Measurements from ENCODE around the gene YAF2. TPM values are rescaled to one million over a fixed set of nuclear protein-coding genes. Genes with fewer than 3 reads are reported as not detected.
A peak's percentile ranks its signal among the peaks of the same experiment; 100 is the strongest.

The YAF2 gene
- total and polyA plus RNA-seq, 2 of the 13 experiments (the other 11 are each of a cell fraction or from before 2014, with no cell fraction given): 8.4 to 11.7 TPM

DNA sequence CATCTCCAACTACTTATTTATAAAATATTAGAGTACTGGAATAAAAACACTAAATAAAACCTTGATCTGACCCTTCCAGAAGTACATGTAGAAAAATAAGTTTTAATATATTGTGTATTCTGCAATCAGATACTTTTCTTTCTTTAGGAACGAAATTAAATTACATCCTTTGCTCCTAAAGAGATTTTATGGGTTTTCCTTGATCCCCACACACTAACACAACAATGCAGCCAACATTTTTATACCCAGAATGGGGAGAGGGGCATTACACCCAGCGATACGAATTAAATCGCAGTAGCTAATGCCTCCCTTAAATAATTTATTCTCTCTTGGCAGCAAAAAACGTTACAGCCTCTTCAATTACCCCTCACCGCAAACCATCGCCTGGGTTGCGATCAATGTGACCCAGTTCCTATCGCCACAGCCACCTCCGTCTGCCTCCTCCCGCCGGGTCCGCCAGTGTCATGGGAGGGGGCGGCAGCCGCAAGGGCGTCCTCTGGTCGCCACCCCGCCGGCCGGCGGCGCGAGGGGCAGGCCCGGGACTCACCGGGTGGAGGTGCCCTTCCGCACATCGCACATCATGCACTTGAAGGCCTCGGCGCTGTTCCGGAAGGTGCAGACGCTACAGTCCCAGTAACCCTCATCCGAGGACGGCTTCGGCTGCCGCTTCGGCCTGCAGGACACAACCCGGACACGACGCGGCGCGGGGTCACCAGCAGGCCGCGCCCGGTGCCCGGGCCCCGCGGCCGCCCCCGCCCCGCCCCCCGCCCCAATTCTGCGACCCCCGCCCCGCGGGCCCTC is 796 bp downstream of the YAF2 start:
- Histone ChIP-seq H3K79me2 (ENCODE audit: insufficient read depth, low read length) (peaks cover 22% of the 10 kb centered on the region), H2AFZ (ENCODE audit: low read length) (no peak overlapping the region), H3K27ac (ENCODE audit: extremely low read length, insufficient read depth, low read length) (peak overlapping the region; percentile 68), H3K4me1 (ENCODE audit: insufficient read depth, low read length) (peaks cover 41% of the 10 kb centered on the region), H3K36me3 (replicated peaks in 1 of 2; ENCODE audit: control insufficient read depth in 1 of 2, insufficient read depth in 2 of 2, low read length in 2 of 2) (0 out of 5 replicates have a peak, but pooled peaks cover 0 to 5% of the 10 kb centered on the region in 2 experiments), H3K4me2 (ENCODE audit: low read depth, low read length) (peak overlapping the region; percentile 77), H3K27me3 (ENCODE audit: control insufficient read depth in 1 of 2, insufficient read depth in 2 of 2, low read length in 2 of 2) (no peaks in the 10 kb centered on the region; a peak in 1 of 5 replicates), H4K20me1 (ENCODE audit: insufficient read depth, low read length) (no peaks in the 10 kb centered on the region), H3K4me3 (replicated peaks in 1 of 3; ENCODE audit: insufficient read depth in 1 of 3, low read depth in 2 of 3, low read length in 3 of 3) (peak overlapping the region; percentile 82 to 92 (median 90)), H3K9ac (ENCODE audit: insufficient read depth, low read depth, low read length) (peak overlapping the region; percentile 80), H3K9me3 (ENCODE audit: low read length) (no peaks in the 10 kb centered on the region)
- CTCF ChIA-PET (ENCODE audit: low intra/inter-chr PET ratio, low total read pairs): interaction anchor here (1.5 kb wide), 1 partner anchor 108 kb away, joined by 5 read pairs; no protein-coding TSS in a partner anchor
- intact Hi-C loops (cut with micrococcal nuclease; ENCODE audit: unreplicated experiment) (loop anchor here (1.0 to 5.0 kb wide), 2 partner anchors 89 to 95 kb away; partner anchors contain the start of genes GXYLT1, PPHLN1 and ZCRB1), in situ Hi-C loops (cut with HindIII; ENCODE audit: extremely low pct_ligation_motif_present, low pct_unique_long_range_greater_than_20kb) (no loop called here)
- WGBS (ENCODE audit: low lambda C conversion rate): under 1% methylated on average over 25 of the region's 56 CpGs
- DNase-seq (ENCODE audit: low spot score) (peak; percentile 67), FAIRE-seq (no peak), ATAC-seq (peak; percentile 84)
- BruUV-seq (replicated peaks): no TSS peak
- POLR2A ChIA-PET: no interaction called here
- TF ChIP-seq MYC (CRISPR knock-in tag; IDR thresholded peaks at IDR 0.05; ENCODE audit: borderline replicate concordance) (peak; percentile 75), TOPORS (CRISPR knock-in tag; IDR thresholded peaks at IDR 0.05) (0 out of 2 replicates have a peak, but pooled peaks have one; percentile 49), POLR2AphosphoS2 (IDR thresholded peaks at IDR 0.05; ENCODE audit: low read depth, low read length) (no peak), ZNF362 (CRISPR knock-in tag; IDR thresholded peaks at IDR 0.05; ENCODE audit: borderline replicate concordance) (no peak), TBX3 (IDR thresholded peaks at IDR 0.05; ENCODE audit: borderline replicate concordance) (no peak), RORA (CRISPR knock-in tag; IDR thresholded peaks at IDR 0.05) (no peak), MLXIP (CRISPR knock-in tag; IDR thresholded peaks at IDR 0.05; ENCODE audit: borderline replicate concordance) (no peak), ZNF644 (CRISPR knock-in tag; IDR thresholded peaks at IDR 0.05; ENCODE audit: low read depth) (no peak)
- TF ChIP-seq, protein P1, sequence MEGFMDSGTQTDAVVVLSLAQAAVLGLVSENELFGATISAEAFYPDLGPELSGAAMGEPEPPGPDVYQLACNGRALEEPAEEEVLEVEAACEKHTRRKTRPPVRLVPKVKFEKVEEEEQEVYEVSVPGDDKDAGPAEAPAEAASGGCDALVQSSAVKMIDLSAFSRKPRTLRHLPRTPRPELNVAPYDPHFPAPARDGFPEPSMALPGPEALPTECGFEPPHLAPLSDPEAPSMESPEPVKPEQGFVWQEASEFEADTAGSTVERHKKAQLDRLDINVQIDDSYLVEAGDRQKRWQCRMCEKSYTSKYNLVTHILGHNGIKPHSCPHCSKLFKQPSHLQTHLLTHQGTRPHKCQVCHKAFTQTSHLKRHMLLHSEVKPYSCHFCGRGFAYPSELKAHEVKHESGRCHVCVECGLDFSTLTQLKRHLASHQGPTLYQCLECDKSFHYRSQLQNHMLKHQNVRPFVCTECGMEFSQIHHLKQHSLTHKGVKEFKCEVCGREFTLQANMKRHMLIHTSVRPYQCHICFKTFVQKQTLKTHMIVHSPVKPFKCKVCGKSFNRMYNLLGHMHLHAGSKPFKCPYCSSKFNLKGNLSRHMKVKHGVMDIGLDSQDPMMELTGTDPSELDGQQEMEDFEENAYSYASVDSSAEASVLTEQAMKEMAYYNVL (CRISPR knock-in tag; IDR thresholded peaks at IDR 0.05; ENCODE audit: borderline replicate concordance): peak; percentile 56; the same call in 1 of the 2 replicates
- TF ChIP-seq, protein P2, sequence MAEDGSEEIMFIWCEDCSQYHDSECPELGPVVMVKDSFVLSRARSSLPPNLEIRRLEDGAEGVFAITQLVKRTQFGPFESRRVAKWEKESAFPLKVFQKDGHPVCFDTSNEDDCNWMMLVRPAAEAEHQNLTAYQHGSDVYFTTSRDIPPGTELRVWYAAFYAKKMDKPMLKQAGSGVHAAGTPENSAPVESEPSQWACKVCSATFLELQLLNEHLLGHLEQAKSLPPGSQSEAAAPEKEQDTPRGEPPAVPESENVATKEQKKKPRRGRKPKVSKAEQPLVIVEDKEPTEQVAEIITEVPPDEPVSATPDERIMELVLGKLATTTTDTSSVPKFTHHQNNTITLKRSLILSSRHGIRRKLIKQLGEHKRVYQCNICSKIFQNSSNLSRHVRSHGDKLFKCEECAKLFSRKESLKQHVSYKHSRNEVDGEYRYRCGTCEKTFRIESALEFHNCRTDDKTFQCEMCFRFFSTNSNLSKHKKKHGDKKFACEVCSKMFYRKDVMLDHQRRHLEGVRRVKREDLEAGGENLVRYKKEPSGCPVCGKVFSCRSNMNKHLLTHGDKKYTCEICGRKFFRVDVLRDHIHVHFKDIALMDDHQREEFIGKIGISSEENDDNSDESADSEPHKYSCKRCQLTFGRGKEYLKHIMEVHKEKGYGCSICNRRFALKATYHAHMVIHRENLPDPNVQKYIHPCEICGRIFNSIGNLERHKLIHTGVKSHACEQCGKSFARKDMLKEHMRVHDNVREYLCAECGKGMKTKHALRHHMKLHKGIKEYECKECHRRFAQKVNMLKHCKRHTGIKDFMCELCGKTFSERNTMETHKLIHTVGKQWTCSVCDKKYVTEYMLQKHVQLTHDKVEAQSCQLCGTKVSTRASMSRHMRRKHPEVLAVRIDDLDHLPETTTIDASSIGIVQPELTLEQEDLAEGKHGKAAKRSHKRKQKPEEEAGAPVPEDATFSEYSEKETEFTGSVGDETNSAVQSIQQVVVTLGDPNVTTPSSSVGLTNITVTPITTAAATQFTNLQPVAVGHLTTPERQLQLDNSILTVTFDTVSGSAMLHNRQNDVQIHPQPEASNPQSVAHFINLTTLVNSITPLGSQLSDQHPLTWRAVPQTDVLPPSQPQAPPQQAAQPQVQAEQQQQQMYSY (CRISPR knock-in tag; IDR thresholded peaks at IDR 0.05): no peak

Data from HepG2 (cell line).